ENCODE results near the gene YAP1.

- no peak for TF ChIP-seq CTCF (conservative IDR thresholded peaks at IDR 0.05; ENCODE audit: low read length)
- TF ChIP-seq EZH2phosphoT487 (IDR thresholded peaks at IDR 0.05; ENCODE audit: borderline replicate concordance, low read depth, low read length), result no peak
These were observed 439 bp downstream of the YAP1 start for GRCh38 chr11:102110761-102111010.

All from OCI-LY7 (cell line).